NCI-H146 (cell line): ENCODE results near the gene MED27.

Experiments used
- DNase-seq: peaks from one replicate; lab custom pipeline; 2025; lab: John Stamatoyannopoulos, UW

The MED27 gene

DNA sequence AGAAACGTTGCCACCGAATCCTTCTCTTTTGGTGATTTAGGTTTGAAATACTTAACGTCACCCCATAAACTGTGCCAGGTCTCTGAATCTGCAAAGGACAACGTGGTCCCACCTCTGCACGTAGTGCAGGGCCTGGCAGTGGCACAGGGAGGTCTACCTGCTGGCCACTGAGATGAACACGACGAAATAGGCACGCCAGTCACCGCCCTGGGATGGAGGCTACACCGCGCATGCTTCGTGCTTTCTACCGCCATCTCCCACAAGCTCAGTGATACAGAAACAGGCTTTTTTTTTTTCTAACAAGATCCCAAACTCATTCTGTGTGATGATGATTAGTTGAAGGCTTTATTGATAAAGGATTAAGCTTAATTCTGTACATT, 199.8 kb downstream of the MED27 start:
- no peak for DNase-seq

DNA sequence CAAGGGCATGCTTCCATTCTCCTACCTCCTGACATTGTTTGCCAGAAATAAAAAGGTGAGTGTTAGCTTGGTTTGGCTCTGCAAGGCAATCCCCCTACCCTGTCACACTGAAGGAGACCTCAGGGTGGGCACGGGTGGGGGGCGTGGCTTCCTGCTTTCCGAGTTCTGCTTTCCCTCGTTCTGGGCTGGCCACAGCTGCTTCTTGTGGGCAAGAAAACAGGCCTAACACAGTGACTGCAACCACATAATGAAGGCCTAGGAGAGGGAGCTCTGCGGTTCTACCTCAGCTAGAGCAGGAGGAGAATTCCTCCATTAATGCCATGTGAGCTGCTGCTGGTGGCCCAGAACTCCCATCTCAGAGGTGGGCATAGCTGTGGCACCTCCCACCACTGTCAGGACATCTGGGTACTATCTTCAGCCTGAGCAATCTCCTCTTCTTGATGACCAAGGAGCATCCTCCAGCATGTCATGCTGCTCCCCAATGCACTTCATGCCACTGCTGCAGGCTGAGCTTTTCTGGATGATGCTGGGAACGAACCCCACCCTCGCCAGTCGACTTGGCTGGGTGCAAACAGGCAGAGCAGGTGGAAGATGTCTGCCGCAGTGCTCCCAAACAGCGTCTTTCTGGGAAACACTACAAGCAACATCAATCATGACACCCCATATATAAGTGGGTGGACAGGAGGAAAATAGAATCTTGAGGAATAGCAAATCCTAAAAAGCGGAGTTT, 200.3 kb downstream of the MED27 start:
- no peak for DNase-seq

DNA sequence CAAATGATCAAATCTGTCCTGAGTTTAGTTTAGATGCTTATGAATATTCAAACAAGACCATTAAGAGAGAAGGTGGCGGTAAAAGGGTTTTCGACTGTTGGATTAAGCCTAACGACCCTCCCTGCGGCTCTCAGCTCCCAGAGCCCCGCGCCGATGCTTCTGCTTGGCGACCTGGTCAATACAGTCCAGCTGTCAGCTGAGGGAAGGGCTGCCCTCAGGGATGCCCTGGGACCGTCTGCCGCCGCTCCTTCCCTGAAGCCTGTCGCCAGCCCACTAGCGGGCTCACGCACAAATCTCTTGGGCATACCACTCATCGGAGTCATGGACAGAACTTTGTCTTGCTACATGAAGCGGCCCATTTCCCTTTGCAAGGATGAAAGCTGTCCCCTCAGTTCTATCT, 203.2 kb downstream of the MED27 start:
- no peak for DNase-seq

DNA sequence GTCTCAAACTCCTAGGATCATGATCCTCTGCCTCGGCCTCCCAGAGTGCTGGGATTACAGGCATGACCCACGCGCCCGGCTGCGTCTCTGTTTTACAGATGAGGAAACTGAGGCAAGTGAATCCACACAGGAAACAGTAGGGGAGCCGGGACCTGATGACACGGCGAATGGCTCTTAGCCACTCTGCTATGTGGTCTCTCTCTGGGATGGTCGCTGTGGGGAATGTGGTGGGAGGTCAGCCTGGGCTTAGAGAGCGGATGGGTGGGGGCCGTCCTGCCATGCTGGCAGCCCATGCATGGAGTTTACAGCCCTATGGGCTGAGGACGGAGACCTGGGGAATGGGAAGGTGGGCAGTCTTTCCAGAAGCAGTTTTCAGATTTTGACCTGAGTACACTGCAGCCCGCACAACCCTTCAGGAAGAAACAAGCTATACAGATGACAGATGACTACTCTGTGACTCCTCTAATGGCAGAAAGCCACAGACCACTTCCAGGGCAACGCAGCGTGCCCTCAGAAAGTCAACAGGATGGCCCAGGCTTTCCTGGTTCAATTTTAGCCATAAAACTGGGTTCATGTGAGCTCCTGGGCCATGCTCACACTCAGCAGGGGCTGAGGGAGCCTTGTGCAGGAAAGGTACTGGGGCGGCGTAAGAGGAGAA, 203.7 kb downstream of the MED27 start:
- DNase-seq = no peak

DNA sequence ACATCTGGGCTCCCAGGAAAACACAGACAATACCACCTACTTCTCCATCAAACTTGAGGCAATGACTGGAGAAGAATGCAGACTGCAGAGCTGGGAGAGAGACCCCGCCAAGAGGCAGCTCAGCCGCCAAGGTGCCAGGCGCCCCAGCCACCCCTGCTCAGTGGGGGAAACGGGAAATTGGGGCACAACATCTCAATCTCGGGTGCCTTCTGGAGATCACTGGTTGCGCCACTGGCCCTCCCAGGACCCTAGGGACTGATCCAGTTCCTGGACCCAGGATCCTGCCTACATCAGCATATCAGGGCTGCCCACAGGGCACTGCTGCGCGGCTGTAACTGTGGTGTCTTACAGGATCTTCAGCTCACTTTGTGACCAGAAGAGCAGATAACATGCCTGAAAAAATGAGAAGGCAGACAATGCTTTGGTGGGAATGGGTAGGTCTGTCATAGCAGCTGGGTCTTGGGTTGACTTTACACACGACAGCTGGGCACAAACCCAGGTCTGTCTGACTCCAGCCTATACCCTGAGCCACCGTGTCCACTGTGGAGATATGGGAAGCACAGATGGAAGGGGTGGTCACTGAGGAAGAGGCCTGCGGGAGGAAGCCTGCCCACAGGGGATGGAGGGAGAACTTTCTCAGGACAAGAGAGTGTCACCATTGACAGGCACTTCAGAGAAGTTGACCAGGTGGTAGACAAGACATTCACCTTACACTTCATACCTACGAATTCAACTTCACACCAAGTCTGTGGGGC, 204.6 kb downstream of the MED27 start:
- DNase-seq = no peak

DNA sequence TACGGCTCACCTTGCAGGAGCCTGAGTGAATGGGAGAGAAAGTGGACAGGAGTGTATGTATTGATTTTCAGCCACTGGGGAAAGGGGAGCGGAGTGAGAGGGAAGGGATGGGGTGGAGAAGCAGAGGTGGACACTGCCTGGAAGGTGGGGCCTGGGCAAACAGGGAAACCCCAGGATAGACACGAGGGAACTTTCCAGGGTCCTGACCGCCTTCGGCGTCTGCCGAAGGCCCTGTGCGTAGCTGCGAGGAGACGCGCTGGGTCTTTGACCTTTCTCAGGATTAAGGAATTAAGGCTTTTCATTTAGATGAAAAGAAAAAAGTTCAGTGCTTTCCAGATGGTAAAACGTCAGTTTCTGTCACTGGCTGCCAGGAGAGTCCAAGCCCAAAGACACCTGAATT, 205.2 kb downstream of the MED27 start:
- no peak for DNase-seq

DNA sequence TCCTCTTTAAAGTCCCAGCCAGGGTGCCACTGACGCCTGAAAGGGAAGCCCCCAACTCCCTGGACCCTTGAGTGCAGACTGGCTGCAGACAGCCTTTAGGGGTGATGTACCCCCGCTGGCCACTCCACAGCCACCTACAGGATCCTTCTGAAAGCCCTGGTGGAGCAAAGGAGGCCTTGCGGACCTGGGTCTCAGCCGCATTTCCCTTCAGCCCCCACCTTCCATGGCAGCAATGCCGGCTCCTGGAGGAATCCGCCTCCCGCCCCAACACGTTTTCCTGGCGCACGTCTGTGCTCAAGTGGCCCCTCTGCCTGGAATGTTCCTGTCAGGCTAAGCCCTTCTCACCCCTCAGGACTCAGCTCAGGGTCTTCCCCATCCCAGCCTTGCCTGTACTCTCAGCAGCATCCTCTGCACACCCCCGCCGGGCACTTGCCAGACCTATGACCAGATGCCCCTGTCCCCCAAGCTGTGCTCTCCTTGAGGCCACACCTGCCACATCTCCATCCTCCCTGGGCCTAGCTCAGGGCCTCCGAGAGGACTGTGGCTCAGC, 205.7 kb downstream of the MED27 start:
- no peak for DNase-seq

DNA sequence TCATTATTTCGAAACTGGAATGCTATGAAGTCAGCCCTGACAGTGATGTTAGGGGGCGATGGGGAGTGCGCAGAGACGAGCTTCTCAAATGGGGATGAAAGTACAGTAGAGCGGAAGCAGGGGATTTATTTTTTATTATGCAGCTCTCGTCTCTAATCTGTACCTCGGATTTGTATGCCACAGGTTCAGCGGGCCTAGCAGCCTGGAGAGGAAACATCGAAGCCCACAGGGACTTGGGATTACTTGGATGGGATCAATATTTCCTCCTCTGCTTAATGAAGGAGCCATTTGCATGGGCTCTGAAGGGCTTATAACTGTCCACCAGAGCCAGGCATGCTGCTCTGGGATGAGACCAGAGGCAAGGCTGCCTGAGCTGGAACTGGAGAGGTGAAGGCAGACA, 206.3 kb downstream of the MED27 start:
- DNase-seq = no peak

DNA sequence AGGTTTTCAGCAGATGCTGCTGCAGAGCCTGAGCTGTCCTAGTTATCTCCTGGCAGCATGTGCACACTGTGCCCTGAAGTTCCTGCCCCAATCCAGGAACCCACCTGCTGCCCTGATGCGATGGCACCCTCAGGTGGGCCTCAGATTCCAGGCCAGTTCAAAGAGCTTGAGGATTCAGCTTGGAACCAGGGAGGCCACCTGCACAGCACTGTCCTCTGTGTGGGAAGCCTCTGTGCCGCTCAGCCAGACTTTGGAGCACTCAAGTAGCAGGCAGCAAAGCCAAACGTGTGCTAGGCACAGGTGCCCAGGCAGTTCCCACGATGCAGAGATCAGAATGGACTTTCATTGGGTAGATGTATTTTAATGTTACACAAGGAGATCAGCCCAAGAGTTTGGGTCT, 207.0 kb downstream of the MED27 start:
- no peak for DNase-seq

DNA sequence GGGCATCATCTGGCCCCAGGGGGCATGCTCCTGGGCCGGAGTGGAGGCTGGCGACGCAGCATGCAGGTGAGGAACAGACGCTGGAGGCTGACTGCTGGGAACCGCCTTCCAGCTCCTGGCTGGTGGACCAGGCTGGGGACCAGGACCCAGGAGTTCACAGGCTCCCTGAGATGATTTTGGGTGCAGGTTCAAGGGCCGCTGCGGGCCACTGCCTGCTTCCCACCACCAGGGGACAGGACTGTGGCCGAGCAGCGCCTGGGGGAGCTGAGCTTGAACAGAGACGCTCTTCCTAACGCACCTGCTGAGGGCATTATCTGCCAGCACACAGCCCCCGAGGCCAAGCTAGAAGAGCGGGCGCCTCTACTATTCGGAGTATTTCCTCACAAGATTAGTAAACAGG, 207.7 kb downstream of the MED27 start:
- DNase-seq = no peak

DNA sequence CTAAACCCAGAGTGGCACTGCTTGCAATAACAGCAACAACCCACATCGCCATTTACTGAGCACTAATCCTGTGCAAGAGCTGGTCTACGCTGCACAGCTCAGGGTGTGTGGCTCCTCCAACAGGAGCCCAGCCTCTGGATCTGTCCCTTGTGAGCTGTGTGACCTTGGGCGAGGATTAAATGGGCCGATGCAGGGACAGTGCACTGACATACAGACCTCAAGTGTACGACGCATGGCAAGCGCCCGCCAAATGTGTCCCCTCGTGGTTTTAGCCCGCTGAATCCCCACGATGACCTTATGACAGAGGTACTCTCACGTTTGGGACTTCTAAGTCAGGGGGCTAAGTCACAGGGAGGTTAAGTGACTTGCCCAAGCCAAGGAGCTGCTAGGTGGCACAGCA, 209.5 kb downstream of the MED27 start:
- DNase-seq = no peak

DNA sequence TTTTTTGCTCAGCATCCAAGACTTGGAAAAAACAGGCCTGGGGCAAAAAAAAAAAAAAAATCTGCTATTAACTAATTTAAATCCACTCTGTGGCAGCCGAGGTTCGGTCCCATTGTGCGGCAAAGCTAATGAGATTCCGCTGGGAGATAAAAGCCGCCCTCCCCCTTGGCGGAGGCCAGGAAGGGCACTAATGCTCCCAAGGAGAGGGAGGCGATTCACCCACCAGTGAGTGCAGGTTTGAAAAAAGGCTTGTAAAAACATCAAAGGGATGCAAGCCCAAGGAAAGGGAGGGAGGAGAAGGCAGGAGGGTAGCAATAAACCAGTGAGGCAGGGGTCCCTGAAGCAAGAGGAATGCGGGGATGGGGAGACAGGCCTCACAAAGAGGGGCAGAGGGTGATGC, 210.3 kb downstream of the MED27 start:
- DNase-seq = no peak

DNA sequence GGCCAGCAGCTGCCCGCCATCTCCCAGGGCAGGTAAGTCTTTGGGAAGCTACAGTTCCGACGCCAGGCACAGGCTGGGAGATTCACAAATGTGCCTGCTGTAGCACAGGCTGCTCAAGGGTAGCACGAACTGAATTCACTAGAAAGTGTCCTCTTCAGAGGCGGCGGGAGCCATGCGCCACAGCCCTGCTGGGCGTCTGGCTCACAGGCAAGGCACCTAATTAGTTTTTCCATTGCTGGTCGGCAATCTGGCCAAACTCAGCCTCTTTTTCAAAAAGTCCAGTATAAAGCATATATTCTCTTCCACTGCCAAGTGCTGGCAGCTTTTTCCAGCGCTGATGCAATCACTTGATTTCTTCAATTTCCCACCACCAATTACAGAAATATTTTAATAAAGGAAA, 210.9 kb downstream of the MED27 start:
- no peak for DNase-seq

DNA sequence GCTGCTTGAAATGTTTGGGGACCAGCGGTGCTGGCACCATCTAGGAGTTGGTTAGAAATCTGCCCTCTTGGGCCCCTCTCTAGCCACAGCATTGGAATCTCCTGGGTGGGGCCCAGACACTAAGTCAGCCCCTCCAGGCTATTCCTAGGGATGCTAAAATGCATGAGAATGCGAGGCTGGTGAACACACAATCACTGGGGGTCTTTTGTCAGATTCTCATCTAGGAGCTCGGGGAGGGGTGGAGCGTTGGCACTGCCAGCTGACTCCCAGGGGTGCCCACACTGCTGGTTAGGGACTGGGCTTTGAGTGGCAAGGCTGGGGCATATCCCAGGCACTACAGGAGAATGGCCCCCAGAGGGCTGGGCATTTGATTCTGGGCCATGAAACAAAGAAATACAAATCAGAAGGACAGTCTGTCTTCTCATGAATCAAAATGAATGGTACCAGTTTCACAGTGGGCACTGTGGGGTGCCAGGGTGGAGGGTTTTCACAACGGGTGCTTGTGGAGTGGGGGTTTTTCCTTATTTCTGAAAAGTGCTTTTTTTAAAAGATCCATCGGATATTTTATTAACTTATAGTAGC, 212.0 kb downstream of the MED27 start:
- no peak for DNase-seq

DNA sequence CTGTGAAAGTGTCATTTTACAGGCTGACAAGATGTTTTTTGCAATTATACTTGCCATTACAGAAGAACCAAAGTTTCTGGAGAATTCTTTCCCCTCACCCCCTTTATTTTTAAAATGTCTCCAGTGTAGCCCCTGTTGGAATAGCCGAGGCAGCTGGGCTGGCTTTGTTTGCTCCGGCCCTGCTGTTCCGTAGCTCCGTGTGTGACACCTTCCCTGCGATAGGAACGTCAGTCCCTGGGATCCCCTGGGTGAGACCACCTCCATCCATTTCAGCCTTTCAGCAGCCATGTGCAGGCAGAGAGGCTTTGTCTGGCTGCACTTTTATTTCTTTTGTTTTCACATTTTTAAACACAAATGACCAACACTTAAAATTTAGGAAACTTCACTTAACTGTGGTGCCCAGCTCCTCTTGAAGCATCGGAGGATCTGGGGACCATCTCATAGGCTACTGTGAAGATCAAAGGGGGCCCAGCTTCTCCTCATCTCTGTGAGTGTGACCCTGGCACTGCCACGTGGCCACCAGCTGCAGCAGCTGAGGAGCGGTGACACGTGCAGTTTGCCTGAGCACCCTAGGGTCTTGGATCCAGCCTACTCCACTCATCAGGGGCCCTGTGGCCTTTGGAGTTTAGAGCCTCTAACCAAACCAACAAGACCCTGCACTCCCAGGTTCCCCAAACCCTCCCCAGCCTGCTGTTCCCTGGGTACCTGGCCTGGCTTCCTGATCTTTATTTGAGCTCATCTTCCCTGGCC, 214.0 kb downstream of the MED27 start:
- DNase-seq = no peak

DNA sequence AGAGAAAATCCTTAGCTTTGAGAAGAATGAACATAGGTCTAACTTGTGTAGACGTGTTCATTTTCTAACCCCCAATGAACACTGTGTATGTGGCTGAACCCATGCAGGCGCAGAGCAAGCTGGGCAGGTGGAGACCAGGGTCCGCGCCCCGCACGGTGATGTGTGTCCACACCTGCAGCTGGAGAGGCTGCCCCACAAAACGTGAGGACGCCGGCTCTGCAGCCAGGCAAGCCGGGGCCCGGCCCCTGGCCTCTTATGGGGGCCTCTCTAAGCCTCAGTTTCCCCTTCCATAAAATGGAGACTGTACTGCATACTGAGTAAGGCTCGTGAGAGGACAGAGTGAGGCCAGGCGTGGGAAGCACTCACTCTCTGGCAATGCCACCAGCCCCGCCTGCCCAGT, 215.1 kb downstream of the MED27 start:
- DNase-seq = no peak

DNA sequence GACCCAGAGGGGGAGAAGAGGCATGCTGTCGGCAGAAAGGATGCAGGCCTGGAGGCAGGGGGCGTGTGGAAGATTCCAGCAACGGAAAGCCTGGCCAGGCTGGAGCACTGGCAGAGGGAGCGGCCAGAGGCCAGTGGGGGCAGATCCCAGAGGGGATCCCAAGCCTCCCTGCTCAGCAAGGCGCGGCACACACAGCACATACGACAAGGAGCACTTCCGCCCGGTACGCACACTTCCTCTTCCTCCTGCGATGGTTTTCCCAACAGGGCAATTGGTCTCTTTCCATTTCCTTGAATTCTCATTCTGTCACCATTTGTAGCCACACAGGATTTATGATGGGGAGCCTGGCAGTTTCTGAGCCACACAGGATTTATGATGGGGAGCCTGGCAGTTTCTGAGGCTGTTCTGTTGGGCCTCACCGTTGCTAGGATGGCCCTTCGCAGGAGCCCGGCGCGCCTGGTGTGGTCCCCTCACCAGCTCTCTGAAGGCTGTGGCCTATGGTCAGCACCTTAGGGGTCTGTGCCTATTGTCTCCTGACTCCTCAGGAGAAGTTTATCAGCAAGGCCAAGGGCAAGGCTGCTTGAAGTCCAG, 216.3 kb downstream of the MED27 start:
- no peak for DNase-seq

DNA sequence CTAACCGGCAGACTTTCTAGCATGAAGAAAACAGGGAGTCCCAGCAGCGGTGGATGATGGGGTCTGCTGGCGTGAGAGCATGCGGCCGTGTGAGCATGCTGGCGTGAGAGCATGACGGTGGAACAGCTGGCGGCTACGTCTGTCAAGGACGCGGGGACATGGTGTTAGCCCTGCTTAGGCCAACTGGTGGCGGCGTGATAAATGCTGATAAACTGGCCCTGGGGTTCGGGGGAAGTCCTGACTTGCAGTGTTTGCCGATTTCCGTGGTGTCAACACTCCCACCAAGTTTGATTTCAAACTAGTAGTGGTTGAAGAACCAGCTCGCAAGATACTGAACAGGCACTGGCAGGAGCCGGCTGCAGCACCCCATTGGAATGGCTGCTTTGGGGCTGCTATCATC, 217.4 kb downstream of the MED27 start:
- DNase-seq = no peak

DNA sequence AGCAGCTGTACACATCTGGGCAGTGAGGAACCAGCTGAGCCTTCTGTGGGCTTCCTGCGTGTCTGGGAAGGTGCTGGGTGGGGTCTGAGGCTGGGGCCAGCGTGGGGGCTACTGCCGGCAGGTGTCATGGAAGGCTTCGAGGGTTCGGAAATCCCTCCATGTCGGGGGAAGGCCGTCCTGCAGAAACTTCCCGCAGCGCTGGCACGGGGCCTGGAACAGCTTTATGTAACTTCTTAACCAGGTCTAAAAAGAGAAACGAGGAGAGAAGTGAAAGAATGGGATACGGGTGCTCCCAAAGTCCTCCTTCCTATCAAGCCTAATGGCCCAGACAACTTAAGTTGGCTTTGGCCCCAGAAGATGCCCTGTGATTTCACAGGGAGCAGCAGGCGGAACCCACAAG, 219.2 kb downstream of the MED27 start:
- no peak for DNase-seq

DNA sequence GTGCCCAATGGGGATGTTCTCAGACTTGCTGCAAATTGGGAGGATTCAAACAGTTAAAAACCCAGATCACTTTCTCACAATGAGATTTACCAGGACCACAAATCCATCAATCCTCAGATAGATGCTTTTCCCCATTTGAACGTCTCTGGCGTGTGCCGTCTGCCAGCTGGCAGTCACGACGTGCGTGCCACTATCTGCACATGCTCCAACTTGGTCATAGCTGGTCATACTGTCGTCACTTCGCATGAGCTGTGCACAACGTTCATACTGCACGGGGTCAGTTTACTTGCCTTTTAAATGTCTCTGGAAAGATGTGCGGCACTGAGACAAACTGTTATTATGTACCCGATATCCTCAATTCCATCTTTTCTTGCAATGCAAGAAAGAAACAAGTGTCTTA, 221.5 kb downstream of the MED27 start:
- no peak for DNase-seq

DNA sequence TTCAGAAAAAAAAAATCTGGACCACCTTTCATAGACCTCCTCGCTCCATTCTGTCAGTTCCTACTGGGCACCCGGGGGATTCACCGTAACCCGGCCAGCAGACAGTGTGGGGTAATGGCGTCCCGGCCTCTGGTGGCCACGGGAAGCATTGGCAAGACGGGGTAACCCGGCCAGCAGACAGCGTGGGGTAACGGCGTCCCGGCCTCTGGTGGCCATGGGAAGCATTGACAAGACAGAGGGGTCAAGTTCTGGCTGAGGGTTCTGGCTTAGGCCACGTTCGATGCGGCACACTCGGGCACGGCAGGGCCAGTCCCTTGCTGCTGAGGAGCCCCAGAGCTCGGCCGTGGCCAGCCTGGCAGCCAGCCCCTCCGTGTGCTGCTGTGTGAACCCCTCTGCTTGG, 223.6 kb downstream of the MED27 start:
- no peak for DNase-seq
